Measurements from ENCODE around the gene RGS4. TPM values are rescaled to one million over a fixed set of nuclear protein-coding genes. Genes with fewer than 3 reads are reported as not detected.

RGS4 gene
- total and polyA plus RNA-seq, 11 donors = 0.30 to 17.7 (median 3.5) TPM; not detected in 1

DNA sequence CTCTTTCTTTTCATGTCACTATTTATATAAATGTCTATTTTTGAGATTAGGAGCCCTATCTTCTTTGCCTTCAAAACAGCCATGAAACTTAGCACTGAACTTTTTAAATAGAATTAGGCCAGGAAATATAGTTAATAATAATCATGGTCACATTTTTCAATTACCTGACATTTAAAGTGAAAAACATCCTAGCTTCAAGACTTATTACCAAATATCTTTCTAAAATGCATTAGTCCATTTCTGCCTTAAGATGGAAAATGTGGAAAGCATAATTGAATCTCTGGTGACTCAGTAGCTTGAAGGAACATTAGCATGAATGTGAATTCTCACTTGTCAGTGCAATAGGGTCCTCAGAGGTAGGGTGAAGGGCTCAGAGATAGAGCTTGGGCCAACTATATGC is 18.7 kb upstream of the RGS4 start:
- DNase-seq (no peak), ATAC-seq (no peak)
- Histone ChIP-seq H3K9me3 (no peaks in the 10 kb centered on the region), H3K36me3 (no peaks in the 10 kb centered on the region), H3K4me1 (no peaks in the 10 kb centered on the region), H3K27ac (no peak overlapping the region), H3K27me3 (no peaks in the 10 kb centered on the region), H3K4me3 (no peak overlapping the region)
- no peak for TF ChIP-seq POLR2A (IDR thresholded peaks at IDR 0.05)
- TF ChIP-seq, protein P1, sequence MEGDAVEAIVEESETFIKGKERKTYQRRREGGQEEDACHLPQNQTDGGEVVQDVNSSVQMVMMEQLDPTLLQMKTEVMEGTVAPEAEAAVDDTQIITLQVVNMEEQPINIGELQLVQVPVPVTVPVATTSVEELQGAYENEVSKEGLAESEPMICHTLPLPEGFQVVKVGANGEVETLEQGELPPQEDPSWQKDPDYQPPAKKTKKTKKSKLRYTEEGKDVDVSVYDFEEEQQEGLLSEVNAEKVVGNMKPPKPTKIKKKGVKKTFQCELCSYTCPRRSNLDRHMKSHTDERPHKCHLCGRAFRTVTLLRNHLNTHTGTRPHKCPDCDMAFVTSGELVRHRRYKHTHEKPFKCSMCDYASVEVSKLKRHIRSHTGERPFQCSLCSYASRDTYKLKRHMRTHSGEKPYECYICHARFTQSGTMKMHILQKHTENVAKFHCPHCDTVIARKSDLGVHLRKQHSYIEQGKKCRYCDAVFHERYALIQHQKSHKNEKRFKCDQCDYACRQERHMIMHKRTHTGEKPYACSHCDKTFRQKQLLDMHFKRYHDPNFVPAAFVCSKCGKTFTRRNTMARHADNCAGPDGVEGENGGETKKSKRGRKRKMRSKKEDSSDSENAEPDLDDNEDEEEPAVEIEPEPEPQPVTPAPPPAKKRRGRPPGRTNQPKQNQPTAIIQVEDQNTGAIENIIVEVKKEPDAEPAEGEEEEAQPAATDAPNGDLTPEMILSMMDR (IDR thresholded peaks at IDR 0.05) = no peak
- intact Hi-C loops (cut with DNase I) = no loop called here

DNA sequence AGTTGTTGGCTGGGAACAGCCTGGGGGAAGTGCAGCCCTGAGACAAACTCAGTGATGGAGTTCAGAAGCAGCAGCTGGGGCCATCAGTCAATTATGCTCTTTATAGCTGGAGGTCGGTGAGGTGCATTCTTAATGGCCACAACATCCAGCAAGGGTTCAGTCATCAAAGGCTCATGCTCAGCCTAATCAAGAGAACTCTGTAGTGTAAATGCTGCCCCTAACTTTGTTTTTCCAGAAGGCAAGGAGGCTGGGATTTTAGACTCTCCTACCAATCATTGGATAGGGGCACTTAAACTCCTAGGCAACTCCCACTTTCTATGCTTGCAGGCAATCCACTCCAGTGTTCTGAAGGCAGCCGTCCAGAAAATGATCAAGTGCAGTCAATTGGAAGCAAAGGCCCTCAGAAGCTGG is 15.0 kb upstream of the RGS4 start:
- ATAC-seq = no peak
- H3K36me3 ChIP-seq = no peaks in the 10 kb centered on the region
- H3K27ac ChIP-seq = no peak overlapping the region
- H3K4me1 ChIP-seq = no peaks in the 10 kb centered on the region
- TF ChIP-seq, protein P1 (IDR thresholded peaks at IDR 0.05) = no peak
- TF ChIP-seq POLR2A (IDR thresholded peaks at IDR 0.05) = no peak
- 67 to 75% (median 69%) methylated on average over 2 of the region's 2 CpGs for WGBS, 4 donors
- no peaks in the 10 kb centered on the region for H3K9me3 ChIP-seq
- no peak overlapping the region for H3K4me3 ChIP-seq
- DNase-seq = no peak
- H3K27me3 ChIP-seq = no peaks in the 10 kb centered on the region
- intact Hi-C loops (cut with DNase I) = no loop called here

- Histone ChIP-seq H3K27me3 (no peaks in the 10 kb centered on the region), H3K4me3 (no peak overlapping the region), H3K36me3 (no peaks in the 10 kb centered on the region), H3K9me3 (no peaks in the 10 kb centered on the region), H3K27ac (no peak overlapping the region), H3K4me1 (no peaks in the 10 kb centered on the region)
- 21 to 30% (median 26%) methylated on average over 2 of the region's 2 CpGs for WGBS, 4 donors
- TF ChIP-seq POLR2A (IDR thresholded peaks at IDR 0.05) = no peak
- TF ChIP-seq, protein P1 (IDR thresholded peaks at IDR 0.05) = no peak
- ATAC-seq = no peak
- intact Hi-C loops (cut with DNase I) = no loop called here
- DNase-seq = no peak
Observed at GRCh38 chr1:163055005-163055404, 14.2 kb upstream of the RGS4 start.

- no peak overlapping the region for H3K4me3 ChIP-seq
- no peaks in the 10 kb centered on the region for H3K9me3 ChIP-seq
- no peaks in the 10 kb centered on the region for H3K4me1 ChIP-seq
- intact Hi-C loops (cut with DNase I) = no loop called here
- 63 to 73% (median 69%) methylated on average over 4 of the region's 4 CpGs for WGBS, 4 donors
- H3K36me3 ChIP-seq = no peaks in the 10 kb centered on the region
- H3K27me3 ChIP-seq = no peaks in the 10 kb centered on the region
- DNase-seq (no peak), ATAC-seq (no peak)
- no peak overlapping the region for H3K27ac ChIP-seq
- TF ChIP-seq, protein P1 (IDR thresholded peaks at IDR 0.05) = no peak
- no peak for TF ChIP-seq POLR2A (IDR thresholded peaks at IDR 0.05)
Observed at GRCh38 chr1:163055531-163055930, 13.6 kb upstream of the RGS4 start.

Measured in heart left ventricle (tissue), 16 donors.